NCI-H446 (cell line): ENCODE measurements around the gene MAGEB4.

Source experiments
- DNase-seq, 2 experiments: peaks; one replicate each; lab custom pipeline; 2025; lab: John Stamatoyannopoulos, UW

The MAGEB4 gene

DNA sequence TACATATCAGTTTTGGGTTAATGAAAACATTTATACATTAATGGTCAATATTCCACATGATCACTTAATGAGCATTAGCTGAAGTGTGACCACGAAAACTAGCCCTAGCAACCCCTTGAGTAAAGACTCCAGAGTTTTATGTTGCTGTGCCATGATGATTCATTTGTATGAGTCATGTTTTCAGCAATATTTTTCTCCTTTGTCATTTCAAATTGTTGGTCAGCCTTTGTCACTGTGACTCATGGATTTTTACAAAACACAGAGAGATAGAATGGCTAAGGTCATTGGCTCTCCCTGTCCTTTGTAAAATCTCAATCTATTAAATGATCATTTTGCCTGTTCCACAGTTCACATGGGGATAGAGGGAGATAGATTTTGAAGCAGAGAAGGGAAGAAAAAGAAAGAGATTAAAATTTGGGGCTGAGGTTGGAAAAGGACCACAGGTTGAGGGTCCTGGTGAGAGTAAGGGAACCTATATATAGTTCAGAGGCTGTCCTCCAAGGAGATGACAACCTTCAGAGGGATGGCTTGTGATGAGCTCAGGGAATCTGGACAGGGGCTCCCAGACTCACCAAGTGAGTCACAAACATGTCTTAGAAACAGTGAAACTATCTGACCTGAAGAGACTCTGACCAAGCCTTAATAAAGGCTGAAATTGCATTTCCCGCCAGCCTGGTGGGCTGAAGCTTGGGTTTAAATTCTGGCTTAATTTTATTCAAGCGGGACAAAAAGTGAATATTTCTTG lies 41.8 kb downstream of the MAGEB4 start:
- DNase-seq, result no peak
